ENCODE data around the gene PMFBP1. TPM values are rescaled to one million over a fixed set of nuclear protein-coding genes. Genes with fewer than 3 reads are reported as not detected.

The PMFBP1 gene
- total and polyA plus RNA-seq, 2 of the 4 experiments (the other 2 are of a cell fraction): under 0.01 TPM; not detected in 1

DNA sequence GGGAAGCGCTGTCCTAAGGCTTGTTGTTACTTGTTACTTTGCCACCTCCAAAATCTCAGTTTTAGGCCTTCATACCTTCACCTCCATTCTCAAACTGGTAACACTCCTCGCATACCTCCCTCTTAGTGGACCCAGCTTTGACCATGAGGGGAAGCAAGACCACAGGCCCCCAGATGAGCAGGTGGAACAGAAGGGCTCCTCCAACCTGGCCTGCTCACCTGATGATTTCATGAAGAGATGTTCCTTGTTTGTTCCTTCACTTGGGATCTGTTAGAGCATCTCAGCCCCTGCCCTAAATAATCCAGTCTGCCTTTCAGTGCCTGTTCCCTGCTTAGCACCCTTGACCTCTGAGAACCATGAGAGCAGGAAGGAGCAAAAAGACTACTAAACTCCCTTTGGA lies 49.6 kb downstream of the PMFBP1 start:
- ATAC-seq (ENCODE audit: low read depth) (no peak), DNase-seq (no peak)
- dilution Hi-C loops (cut with HindIII; ENCODE audit: low sequenced_read_pairs, unreplicated experiment): no loop called here
- Histone ChIP-seq H3K23ac (ENCODE audit: low read depth, low read length) (no peak overlapping the region), H3K4me2 (ENCODE audit: low read depth, low read length) (no peak overlapping the region), H3K9me1 (ENCODE audit: insufficient read depth, low read length) (no peaks in the 10 kb centered on the region), H3K79me1 (ENCODE audit: low read depth in 1 of 2, low read length in 2 of 2) (no peaks in the 10 kb centered on the region), H3K9me3 (ENCODE audit: control insufficient read depth, insufficient read depth, low read length) (no peaks in the 10 kb centered on the region), H3K36me3 (ENCODE audit: control insufficient read depth, insufficient read depth, low read length) (no peaks in the 10 kb centered on the region), H2AK5ac (ENCODE audit: low read depth, low read length) (no peak overlapping the region), H3K18ac (ENCODE audit: low read depth, low read length) (no peak overlapping the region), H3K27ac (ENCODE audit: insufficient read depth, low read length) (no peak overlapping the region), H2AK9ac (replicated peaks; ENCODE audit: low read depth, low read length, poor library complexity) (no peak overlapping the region), H3K4ac (ENCODE audit: low read depth, low read length) (no peak overlapping the region), H4K20me1 (ENCODE audit: insufficient read depth, low read length) (0 out of 2 replicates have a peak, but pooled peaks cover 4% of the 10 kb centered on the region), H4K8ac (ENCODE audit: low read depth in 2 of 2, low read length in 2 of 2) (no peak overlapping the region), H3K27me3 (ENCODE audit: control insufficient read depth, insufficient read depth, low read length) (no peaks in the 10 kb centered on the region; the same call in 1 of the 2 replicates), H2BK5ac (ENCODE audit: low read depth, low read length, poor library complexity, severe bottlenecking) (no peak overlapping the region), H3K14ac (replicated peaks; ENCODE audit: low read depth, low read length) (no peak overlapping the region), H3K56ac (ENCODE audit: extremely low read depth, insufficient read depth, low read length) (no peak overlapping the region), H4K91ac (ENCODE audit: insufficient read depth, low read depth, low read length) (no peak overlapping the region), H2BK120ac (ENCODE audit: low read depth, low read length) (no peak overlapping the region), H3K9ac (ENCODE audit: low read depth, low read length) (no peak overlapping the region), H2BK15ac (ENCODE audit: low read depth, low read length) (no peak overlapping the region), H3K4me1 (ENCODE audit: control insufficient read depth, insufficient read depth, low read length) (no peaks in the 10 kb centered on the region), H2AFZ (replicated peaks; ENCODE audit: low read length, poor library complexity) (no peak overlapping the region), H3K4me3 (ENCODE audit: insufficient read depth, low read depth, low read length) (no peak overlapping the region), H2BK20ac (ENCODE audit: low read depth, low read length) (no peak overlapping the region), H4K5ac (ENCODE audit: low read depth, low read length) (no peak overlapping the region)
- intact Hi-C loops (cut with micrococcal nuclease): loop anchor here (10.0 kb wide), 4 partner anchors 282 to 1912 kb away; no protein-coding TSS in a partner anchor
- TF ChIP-seq MAZ (IDR thresholded peaks at IDR 0.05; ENCODE audit: borderline replicate concordance, low read depth, low read length): no peak
- TF ChIP-seq RAD21 (IDR thresholded peaks at IDR 0.05; ENCODE audit: low read length): no peak
- no peak for TF ChIP-seq RFX5 (IDR thresholded peaks at IDR 0.05; ENCODE audit: low read depth, low read length)
- no peak for TF ChIP-seq RCOR1 (IDR thresholded peaks at IDR 0.05; ENCODE audit: insufficient replicate concordance, low read length)
- TF ChIP-seq, protein P1, sequence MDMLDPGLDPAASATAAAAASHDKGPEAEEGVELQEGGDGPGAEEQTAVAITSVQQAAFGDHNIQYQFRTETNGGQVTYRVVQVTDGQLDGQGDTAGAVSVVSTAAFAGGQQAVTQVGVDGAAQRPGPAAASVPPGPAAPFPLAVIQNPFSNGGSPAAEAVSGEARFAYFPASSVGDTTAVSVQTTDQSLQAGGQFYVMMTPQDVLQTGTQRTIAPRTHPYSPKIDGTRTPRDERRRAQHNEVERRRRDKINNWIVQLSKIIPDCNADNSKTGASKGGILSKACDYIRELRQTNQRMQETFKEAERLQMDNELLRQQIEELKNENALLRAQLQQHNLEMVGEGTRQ (IDR thresholded peaks at IDR 0.05; ENCODE audit: low read depth, low read length): no peak
- TF ChIP-seq NFE2L2 (IDR thresholded peaks at IDR 0.05; ENCODE audit: low read depth, low read length): no peak
- TF ChIP-seq CEBPB (IDR thresholded peaks at IDR 0.05; ENCODE audit: low read depth, low read length): no peak
- no peak for TF ChIP-seq SMC3 (IDR thresholded peaks at IDR 0.05; ENCODE audit: low read depth, low read length)
- TF ChIP-seq FOS (IDR thresholded peaks at IDR 0.05; ENCODE audit: low read depth, low read length): no peak
- no peak for TF ChIP-seq POLR2A (IDR thresholded peaks at IDR 0.05; ENCODE audit: low read depth, low read length)
- TF ChIP-seq CHD1 (IDR thresholded peaks at IDR 0.05; ENCODE audit: low read depth, low read length): no peak
- TF ChIP-seq, protein P2, sequence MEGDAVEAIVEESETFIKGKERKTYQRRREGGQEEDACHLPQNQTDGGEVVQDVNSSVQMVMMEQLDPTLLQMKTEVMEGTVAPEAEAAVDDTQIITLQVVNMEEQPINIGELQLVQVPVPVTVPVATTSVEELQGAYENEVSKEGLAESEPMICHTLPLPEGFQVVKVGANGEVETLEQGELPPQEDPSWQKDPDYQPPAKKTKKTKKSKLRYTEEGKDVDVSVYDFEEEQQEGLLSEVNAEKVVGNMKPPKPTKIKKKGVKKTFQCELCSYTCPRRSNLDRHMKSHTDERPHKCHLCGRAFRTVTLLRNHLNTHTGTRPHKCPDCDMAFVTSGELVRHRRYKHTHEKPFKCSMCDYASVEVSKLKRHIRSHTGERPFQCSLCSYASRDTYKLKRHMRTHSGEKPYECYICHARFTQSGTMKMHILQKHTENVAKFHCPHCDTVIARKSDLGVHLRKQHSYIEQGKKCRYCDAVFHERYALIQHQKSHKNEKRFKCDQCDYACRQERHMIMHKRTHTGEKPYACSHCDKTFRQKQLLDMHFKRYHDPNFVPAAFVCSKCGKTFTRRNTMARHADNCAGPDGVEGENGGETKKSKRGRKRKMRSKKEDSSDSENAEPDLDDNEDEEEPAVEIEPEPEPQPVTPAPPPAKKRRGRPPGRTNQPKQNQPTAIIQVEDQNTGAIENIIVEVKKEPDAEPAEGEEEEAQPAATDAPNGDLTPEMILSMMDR (conservative IDR thresholded peaks at IDR 0.05; ENCODE audit: low read depth, low read length): no peak
- no peak for TF ChIP-seq BHLHE40 (IDR thresholded peaks at IDR 0.05; ENCODE audit: low read depth, low read length)
- TF ChIP-seq, protein P3, sequence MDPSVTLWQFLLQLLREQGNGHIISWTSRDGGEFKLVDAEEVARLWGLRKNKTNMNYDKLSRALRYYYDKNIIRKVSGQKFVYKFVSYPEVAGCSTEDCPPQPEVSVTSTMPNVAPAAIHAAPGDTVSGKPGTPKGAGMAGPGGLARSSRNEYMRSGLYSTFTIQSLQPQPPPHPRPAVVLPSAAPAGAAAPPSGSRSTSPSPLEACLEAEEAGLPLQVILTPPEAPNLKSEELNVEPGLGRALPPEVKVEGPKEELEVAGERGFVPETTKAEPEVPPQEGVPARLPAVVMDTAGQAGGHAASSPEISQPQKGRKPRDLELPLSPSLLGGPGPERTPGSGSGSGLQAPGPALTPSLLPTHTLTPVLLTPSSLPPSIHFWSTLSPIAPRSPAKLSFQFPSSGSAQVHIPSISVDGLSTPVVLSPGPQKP (IDR thresholded peaks at IDR 0.05; ENCODE audit: borderline replicate concordance, low read depth, low read length): no peak
- no peak for TF ChIP-seq MXI1 (IDR thresholded peaks at IDR 0.05; ENCODE audit: borderline replicate concordance, low read depth, low read length)
- no peak for TF ChIP-seq MAFK (IDR thresholded peaks at IDR 0.05; ENCODE audit: low read depth, low read length)
- WGBS, 2 experiments (ENCODE audit: extremely low coverage in 2 of 2, insufficient read length in 1 of 2): no CpG with 5 or more reads among the region's 2 CpGs
- in situ Hi-C loops (cut with MboI; ENCODE audit: low sequenced_read_pairs): loop anchor here (10.0 kb wide), 1 partner anchor 342 kb away; no protein-coding TSS in a partner anchor
- no TSS peak for BruUV-seq (replicated peaks)
- CTCF ChIA-PET: no interaction called here
- POLR2A ChIA-PET (ENCODE audit: unreplicated experiment): no interaction called here

Measured in IMR-90 (cell line).